K562 (cell line): ENCODE measurements around the gene TMA7B. TPM values are rescaled to one million over a fixed set of nuclear protein-coding genes. Genes with fewer than 3 reads are reported as not detected.
A peak's percentile ranks its signal among the peaks of the same experiment; 100 is the strongest.

ENCODE experiments used
- AFF1 ChIP-seq, 2 experiments: fragments of 450-650 bp; IDR thresholded peaks; 2 replicates each; pipeline ENCODE4 v1.6.1; 2018; ENCODE audit warnings: mild to moderate bottlenecking in 2 of 2, low read depth in 1 of 2; ENCODE audit not compliant: partially characterized antibody in 2 of 2
- ATF3 ChIP-seq, 2 experiments: fragments of 450-650 bp in 1 of 2; sonication (generic) in 1 of 2; formaldehyde crosslinking in 1 of 2; IDR thresholded peaks in 1 of 2; conservative IDR thresholded peaks in 1 of 2; 2 replicates each; pipeline versions ENCODE4 v1.6.1 to v1.8.1; 2016 to 2023; ENCODE audit warnings: mild to moderate bottlenecking in 2 of 2, moderate library complexity in 2 of 2, inconsistent platforms in 1 of 2, missing genetic modification reagents in 1 of 2
- BHLHE40 ChIP-seq: IDR thresholded peaks from 2 replicates; pipeline ENCODE4 v1.6.1; 2011; ENCODE audit warnings: low read length, improper control_type of control experiment
- DNMT1 ChIP-seq: fragments of 450-650 bp; IDR thresholded peaks from 2 replicates; pipeline ENCODE4 v1.6.1; 2016; ENCODE audit warnings: antibody characterized with exemption, mild to moderate bottlenecking
- EP300 ChIP-seq: IDR thresholded peaks from 2 replicates; pipeline ENCODE4 v1.6.1; 2012; ENCODE audit warnings: low read length, improper control_type of control experiment
- HES1 ChIP-seq: fragments of 450-650 bp; IDR thresholded peaks from 2 replicates; pipeline ENCODE4 v1.6.1; 2016; ENCODE audit warnings: low read depth, mild to moderate bottlenecking, moderate library complexity
- HSF4 ChIP-seq: fragments of 250-450 bp; sonication (Bioruptor Pico); IDR thresholded peaks from 2 replicates; pipeline ENCODE4 v2.1.2; 2022; ENCODE audit warnings: mild to moderate bottlenecking, moderate library complexity, borderline replicate concordance
- JUN ChIP-seq, 2 experiments: sonication (generic) in 1 of 2; formaldehyde crosslinking in 1 of 2; IDR thresholded peaks; 2 replicates each; pipeline versions ENCODE4 v1.6.1 to v1.8.0; 2012 to 2022; ENCODE audit warnings: borderline replicate concordance in 2 of 2, mild to moderate bottlenecking in 2 of 2, improper control_type of control experiment in 1 of 2, low read depth in 1 of 2, low read length in 1 of 2, missing genetic modification reagents in 1 of 2
- KHSRP ChIP-seq: fragments of 450-650 bp; IDR thresholded peaks from 2 replicates; pipeline ENCODE4 v1.6.1; 2017
- KLF13 ChIP-seq: fragments of 450-650 bp; IDR thresholded peaks from 2 replicates; pipeline ENCODE4 v1.6.1; 2016; ENCODE audit warnings: missing genetic modification characterization, low read depth, mild to moderate bottlenecking, missing compliant biosample characterization, moderate library complexity, borderline replicate concordance
- MCM5 ChIP-seq: fragments of 450-650 bp; IDR thresholded peaks from 2 replicates; pipeline ENCODE4 v1.6.1; 2016; ENCODE audit warnings: low read depth
- MED1 ChIP-seq: sonication (generic); formaldehyde crosslinking; IDR thresholded peaks from 2 replicates; pipeline ENCODE4 v1.8.1; 2023; ENCODE audit warnings: missing genetic modification reagents, borderline replicate concordance
- MTA1 ChIP-seq: fragments of 450-650 bp; IDR thresholded peaks from 2 replicates; pipeline ENCODE4 v1.6.1; 2017; ENCODE audit warnings: borderline replicate concordance
- POLR2B ChIP-seq: fragments of 450-650 bp; IDR thresholded peaks from 2 replicates; pipeline ENCODE4 v1.6.1; 2018; ENCODE audit warnings: low read depth; ENCODE audit not compliant: partially characterized antibody
- PTTG1 ChIP-seq: fragments of 450-650 bp; IDR thresholded peaks from 2 replicates; pipeline ENCODE4 v1.6.1; 2016; ENCODE audit warnings: low read depth, mild to moderate bottlenecking, missing genetic modification characterization, missing compliant biosample characterization
- RCOR1 ChIP-seq, 2 experiments: IDR thresholded peaks; 2 replicates each; pipeline ENCODE4 v1.6.1; 2012; ENCODE audit warnings: low read depth in 2 of 2, low read length in 2 of 2, borderline replicate concordance in 1 of 2, improper control_type of control experiment in 1 of 2
- SMARCA4 ChIP-seq: fragments of 450-650 bp; IDR thresholded peaks from 2 replicates; pipeline ENCODE4 v1.6.1; 2016
- SREBF1 ChIP-seq: fragments of 150-350 bp; IDR thresholded peaks from 2 replicates; pipeline ENCODE4 v1.6.1; 2014; ENCODE audit warnings: antibody characterized with exemption, low read depth, low read length, borderline replicate concordance
- SRSF7 ChIP-seq: fragments of 200-400 bp; formaldehyde crosslinking; optimal IDR thresholded peaks from 2 replicates; pipeline ENCODE3; 2017; ENCODE audit warnings: mild to moderate bottlenecking, low read depth, low read length
- TCF15 ChIP-seq: fragments of 250-450 bp; sonication (Bioruptor Pico); IDR thresholded peaks from 2 replicates; pipeline ENCODE4 v1.8.0; 2022; ENCODE audit warnings: moderate library complexity, mild to moderate bottlenecking, inconsistent platforms
- ZNF311 ChIP-seq: fragments of 250-450 bp; sonication (Bioruptor Pico); IDR thresholded peaks from 2 replicates; pipeline ENCODE4 v1.4.0; 2020; ENCODE audit warnings: mild to moderate bottlenecking, moderate library complexity
- ZNF707 ChIP-seq: fragments of 250-450 bp; sonication (Bioruptor Pico); conservative IDR thresholded peaks from 2 replicates; pipeline ENCODE4 v1.8.0; 2022; ENCODE audit warnings: inconsistent platforms, mild to moderate bottlenecking, moderate library complexity
- polyA plus RNA-seq, 8 experiments: library from polyadenylated mRNA; depleted of rRNA in 4 of 8; stranded (reverse) in 5 of 8; unstranded in 3 of 8; fragments of >200 nt; fragmentation: Nextera tagmentation in 2 of 8; fragmentation: Illumina TruSeq in 1 of 8; extraction: Ambion mirVana in 2 of 8; extraction: Trizol in 1 of 8; gene quantifications; 2 replicates each; pipeline versions ENCODE4 v1.2.1 to v1.2.3, GENCODE V29; 2011 to 2014; ENCODE audit warnings: inconsistent platforms in 1 of 8, missing spikeins in 1 of 8
- total RNA-seq, 7 experiments: library from RNA; depleted of rRNA in 6 of 7; stranded (reverse); fragments of >200 nt in 6 of 7; fragmentation: Illumina TruSeq in 2 of 7; extraction: Trizol in 2 of 7; gene quantifications; 2 replicates each; pipeline versions ENCODE4 v1.2.1 to v1.2.3, GENCODE V29; 2011 to 2021; ENCODE audit warnings: low replicate concordance in 1 of 7

TMA7B gene
- total and polyA plus RNA-seq, 9 of the 15 experiments (the other 6 are each of a cell fraction or from before 2014, with no cell fraction given): 5.6 to 14.2 (median 11.8) TPM

DNA sequence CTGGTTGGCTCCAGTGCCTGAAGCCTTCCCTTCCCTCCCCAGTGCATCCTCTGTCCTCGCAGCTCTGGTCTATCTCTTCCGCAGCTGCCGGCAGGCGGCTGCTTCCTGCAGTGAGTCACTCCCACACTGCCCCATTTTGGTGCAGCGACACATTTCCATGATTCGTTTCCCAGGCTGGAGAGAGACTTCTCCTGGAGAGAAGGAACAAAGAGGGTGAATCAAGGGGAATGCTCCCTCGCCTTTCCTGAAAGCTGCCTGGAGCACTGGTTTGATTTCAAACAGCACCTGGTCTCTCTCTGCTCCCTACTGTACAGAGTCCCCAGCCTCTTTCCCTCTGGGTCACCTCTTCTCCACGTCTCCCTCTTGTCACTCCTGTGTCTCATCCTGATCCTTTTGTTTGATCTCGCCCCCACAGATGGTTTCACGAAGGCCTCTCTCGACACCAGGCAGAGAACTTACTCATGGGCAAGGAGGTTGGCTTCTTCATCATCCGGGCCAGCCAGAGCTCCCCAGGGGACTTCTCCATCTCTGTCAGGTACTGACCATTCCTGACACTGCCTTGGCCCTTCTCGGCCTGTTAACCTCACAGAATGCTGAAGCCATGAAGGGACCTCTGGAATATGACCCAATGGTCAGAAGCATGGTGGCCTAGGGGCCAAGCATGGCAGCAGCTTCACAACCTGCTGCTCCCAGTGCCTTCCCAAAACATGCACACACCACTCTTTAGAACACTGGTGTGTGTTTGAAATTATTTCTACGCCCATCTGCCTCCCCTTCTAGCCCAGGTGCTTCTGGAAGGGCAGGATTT is at the start of gene TMA7B (continued):
- TF ChIP-seq MCM5 (no peak), TCF15 (no peak), ATF3 (IDR thresholded peaks at IDR 0.05) (peak; percentile 57), ATF3 (CRISPR knock-in tag; conservative IDR thresholded peaks at IDR 0.05) (no peak), RCOR1 (IDR thresholded peaks at IDR 0.05; ENCODE audit: borderline replicate concordance in 1 of 2, low read depth in 2 of 2, low read length in 2 of 2) (0 out of 4 replicates have a peak, but pooled peaks of 1 of the 2 experiments have one; percentile 48), KHSRP (no peak), ZNF311 (CRISPR knock-in tag) (0 out of 2 replicates have a peak, but pooled peaks have one; percentile 18), BHLHE40 (0 out of 2 replicates have a peak, but pooled peaks have one; percentile 22), ZNF707 (CRISPR knock-in tag) (no peak), DNMT1 (no peak), MTA1 (no peak), AFF1 (IDR thresholded peaks at IDR 0.05; ENCODE audit: low read depth in 1 of 2, partially characterized antibody in 2 of 2) (no peak), POLR2B (no peak), MED1 (CRISPR knock-in tag) (no peak), SREBF1 (no peak), JUN (IDR thresholded peaks at IDR 0.05; ENCODE audit: borderline replicate concordance, low read depth, low read length) (peak; percentile 63; the same call in 1 of the 2 replicates), JUN (CRISPR knock-in tag; IDR thresholded peaks at IDR 0.05; ENCODE audit: borderline replicate concordance) (no peak), HSF4 (CRISPR knock-in tag) (no peak), HES1 (no peak), SRSF7 (no peak), PTTG1 (no peak), SMARCA4 (peak; percentile 16; the same call in 1 of the 2 replicates), EP300 (no peak), KLF13 (tag) (no peak)
